ENCODE results near the gene UMODL1. TPM values are rescaled to one million over a fixed set of nuclear protein-coding genes. Genes with fewer than 3 reads are reported as not detected.

The UMODL1 gene
- total and polyA plus RNA-seq, 2 experiments from 2014 or later: not detected

- Histone ChIP-seq H3K27me3 (no peaks in the 10 kb centered on the region), H3K4me1 (ENCODE audit: low read depth) (no peaks in the 10 kb centered on the region), H3K27ac (no peak overlapping the region), H3K4me3 (no peak overlapping the region), H3K9me3 (ENCODE audit: low read depth) (no peaks in the 10 kb centered on the region), H3K36me3 (no peaks in the 10 kb centered on the region)
- DNase-seq (ENCODE audit: low read depth in 1 of 2, low spot score in 1 of 2): no peak
- no peak for TF ChIP-seq CTCF (IDR thresholded peaks at IDR 0.05; ENCODE audit: low read depth, low read length)
These were observed 40.8 kb upstream of the UMODL1 start for GRCh38 chr21:42030311-42030710.

- no peaks in the 10 kb centered on the region for H3K27me3 ChIP-seq
- H3K4me1 ChIP-seq (ENCODE audit: low read depth): no peaks in the 10 kb centered on the region
- no peak for DNase-seq (ENCODE audit: low read depth in 1 of 2, low spot score in 1 of 2)
- no peak overlapping the region for H3K4me3 ChIP-seq
- H3K36me3 ChIP-seq: no peaks in the 10 kb centered on the region
- TF ChIP-seq CTCF (IDR thresholded peaks at IDR 0.05; ENCODE audit: low read depth, low read length): no peak
- H3K9me3 ChIP-seq (ENCODE audit: low read depth): no peaks in the 10 kb centered on the region
- no peak overlapping the region for H3K27ac ChIP-seq
These were observed 39.9 kb upstream of the UMODL1 start for GRCh38 chr21:42031241-42031640.

- DNase-seq (ENCODE audit: low read depth in 1 of 2, low spot score in 1 of 2): no peak
- Histone ChIP-seq H3K4me1 (ENCODE audit: low read depth) (no peaks in the 10 kb centered on the region), H3K9me3 (ENCODE audit: low read depth) (no peaks in the 10 kb centered on the region), H3K27me3 (no peaks in the 10 kb centered on the region), H3K36me3 (no peaks in the 10 kb centered on the region), H3K27ac (no peak overlapping the region), H3K4me3 (no peak overlapping the region)
- no peak for TF ChIP-seq CTCF (IDR thresholded peaks at IDR 0.05; ENCODE audit: low read depth, low read length)
These were observed 39.3 kb upstream of the UMODL1 start for GRCh38 chr21:42031816-42032215.

GRCh38 chr21:42032266-42032665 lies 38.9 kb upstream of the UMODL1 start:
- Histone ChIP-seq H3K4me3 (no peak overlapping the region), H3K9me3 (ENCODE audit: low read depth) (no peaks in the 10 kb centered on the region), H3K27ac (no peak overlapping the region), H3K36me3 (no peaks in the 10 kb centered on the region), H3K4me1 (ENCODE audit: low read depth) (no peaks in the 10 kb centered on the region), H3K27me3 (no peaks in the 10 kb centered on the region)
- no peak for TF ChIP-seq CTCF (IDR thresholded peaks at IDR 0.05; ENCODE audit: low read depth, low read length)
- no peak for DNase-seq (ENCODE audit: low read depth in 1 of 2, low spot score in 1 of 2)

- no peak for DNase-seq (ENCODE audit: low read depth in 1 of 2, low spot score in 1 of 2)
- no peaks in the 10 kb centered on the region for H3K4me1 ChIP-seq (ENCODE audit: low read depth)
- H3K27ac ChIP-seq: no peak overlapping the region
- H3K4me3 ChIP-seq: no peak overlapping the region
- H3K9me3 ChIP-seq (ENCODE audit: low read depth): no peaks in the 10 kb centered on the region
- H3K27me3 ChIP-seq: no peaks in the 10 kb centered on the region
- H3K36me3 ChIP-seq: no peaks in the 10 kb centered on the region
- no peak for TF ChIP-seq CTCF (IDR thresholded peaks at IDR 0.05; ENCODE audit: low read depth, low read length)
These were observed 38.1 kb upstream of the UMODL1 start for GRCh38 chr21:42032968-42033367.

- no peak for TF ChIP-seq CTCF (IDR thresholded peaks at IDR 0.05; ENCODE audit: low read depth, low read length)
- no peaks in the 10 kb centered on the region for H3K9me3 ChIP-seq (ENCODE audit: low read depth)
- H3K36me3 ChIP-seq: no peaks in the 10 kb centered on the region
- H3K27ac ChIP-seq: no peak overlapping the region
- DNase-seq (ENCODE audit: low read depth in 1 of 2, low spot score in 1 of 2): no peak
- H3K4me1 ChIP-seq (ENCODE audit: low read depth): no peaks in the 10 kb centered on the region
- H3K27me3 ChIP-seq: no peaks in the 10 kb centered on the region
- H3K4me3 ChIP-seq: no peak overlapping the region
These were observed 34.8 kb upstream of the UMODL1 start for GRCh38 chr21:42036313-42036712.

All from cardiac muscle cell (in vitro differentiated cells and primary cell).